ENCODE data around the gene MRPS27.
"Not testable (repeated sequence)": the region's sequence is repeated elsewhere in the genome, so short reads cannot be mapped to it uniquely, and the experiment has no call there.

Gene MRPS27

GRCh38 chr5:72301557-72301956, 18.5 kb downstream of the MRPS27 start:
- H3K4me3 ChIP-seq (replicated peaks; ENCODE audit: low read depth, low read length): no peak overlapping the region
- DNase-seq (ENCODE audit: extremely low read depth, low read depth): no peak
- TF ChIP-seq CTCF (IDR thresholded peaks at IDR 0.05; ENCODE audit: low read depth, low read length, missing control alignments): no peak

GRCh38 chr5:72300590-72301339, 19.3 kb downstream of the MRPS27 start:
- H3K4me3 ChIP-seq (replicated peaks; ENCODE audit: low read depth, low read length): no peak overlapping the region
- no peak for TF ChIP-seq CTCF (IDR thresholded peaks at IDR 0.05; ENCODE audit: low read depth, low read length, missing control alignments)
- DNase-seq (ENCODE audit: extremely low read depth, low read depth): no peak

- TF ChIP-seq CTCF (IDR thresholded peaks at IDR 0.05; ENCODE audit: low read depth, low read length, missing control alignments): no peak
- DNase-seq (ENCODE audit: extremely low read depth, low read depth): no peak
- no peak overlapping the region for H3K4me3 ChIP-seq (replicated peaks; ENCODE audit: low read depth, low read length)
Measured at GRCh38 chr5:72298711-72299110, 21.3 kb downstream of the MRPS27 start.

- not testable (repeated sequence) for DNase-seq (ENCODE audit: extremely low read depth, low read depth); H3K4me3 ChIP-seq (replicated peaks; ENCODE audit: low read depth, low read length)
Measured at GRCh38 chr5:72298136-72298535, 21.9 kb downstream of the MRPS27 start.

- H3K4me3 ChIP-seq (replicated peaks; ENCODE audit: low read depth, low read length): no peak overlapping the region
- no peak for DNase-seq (ENCODE audit: extremely low read depth, low read depth)
- no peak for TF ChIP-seq CTCF (IDR thresholded peaks at IDR 0.05; ENCODE audit: low read depth, low read length, missing control alignments)
Measured at GRCh38 chr5:72296256-72296655, 23.8 kb downstream of the MRPS27 start.

- DNase-seq (ENCODE audit: extremely low read depth, low read depth): no peak
- no peak for TF ChIP-seq CTCF (IDR thresholded peaks at IDR 0.05; ENCODE audit: low read depth, low read length, missing control alignments)
- no peak overlapping the region for H3K4me3 ChIP-seq (replicated peaks; ENCODE audit: low read depth, low read length)
Measured at GRCh38 chr5:72295539-72295938, 24.5 kb downstream of the MRPS27 start.

- no peak overlapping the region for H3K4me3 ChIP-seq (replicated peaks; ENCODE audit: low read depth, low read length)
- TF ChIP-seq CTCF (IDR thresholded peaks at IDR 0.05; ENCODE audit: low read depth, low read length, missing control alignments): no peak
- DNase-seq (ENCODE audit: extremely low read depth, low read depth): no peak
Measured at GRCh38 chr5:72294473-72294872, 25.6 kb downstream of the MRPS27 start.
